ENCODE measurements around the gene TSPOAP1.

GRCh38 chr17:58254803-58255202, 73.8 kb downstream of the TSPOAP1 start:
- TF ChIP-seq CTCF (IDR thresholded peaks at IDR 0.05), result no peak
- no peak for TF ChIP-seq POLR2A (IDR thresholded peaks at IDR 0.05)
- no peak for TF ChIP-seq POLR2AphosphoS5 (IDR thresholded peaks at IDR 0.05)
